Mesodermal cell (in vitro differentiated cells): Measurements from ENCODE around the gene SSH2.

Experiments used
- H3K27ac ChIP-seq: 2 replicates; pipeline ENCODE4 v1.7.0; 2013; ENCODE audit warnings: mild to moderate bottlenecking, low read depth, low read length, moderate library complexity; ENCODE audit not compliant: severe bottlenecking
- H3K36me3 ChIP-seq: 2 replicates; pipeline ENCODE4 v1.7.1; 2013; ENCODE audit warnings: mild to moderate bottlenecking, low read length, moderate library complexity; ENCODE audit not compliant: control insufficient read depth, insufficient read depth
- H3K4me1 ChIP-seq: one replicate; pipeline ENCODE4 v1.7.1; 2013; ENCODE audit warnings: mild to moderate bottlenecking, low read length; ENCODE audit not compliant: insufficient read depth, control insufficient read depth, poor library complexity, severe bottlenecking
- H3K4me3 ChIP-seq: 2 replicates; pipeline ENCODE4 v1.7.0; 2013; ENCODE audit warnings: low read length, control low read depth, mild to moderate bottlenecking; ENCODE audit not compliant: insufficient read depth, poor library complexity, severe bottlenecking; ENCODE audit errors: extremely low read depth
- H3K9me3 ChIP-seq: 2 replicates; pipeline ENCODE4 v1.7.1; 2013; ENCODE audit warnings: mild to moderate bottlenecking, low read length, moderate library complexity; ENCODE audit not compliant: control insufficient read depth
- WGBS, 2 experiments: methylation state at CpG; one replicate each; pipeline ENCODE4 v1.1.5; 2013; ENCODE audit warnings: missing lambda C conversion rate in 2 of 2; ENCODE audit not compliant: insufficient coverage in 2 of 2; 5-methylcytosine and 5-hydroxymethylcytosine counted together

The SSH2 gene

GRCh38 chr17:29758255-29758654 lies 171.8 kb downstream of the SSH2 start:
- H3K4me1 ChIP-seq = no peaks in the 10 kb centered on the region
- H3K4me3 ChIP-seq = no peak overlapping the region
- H3K36me3 ChIP-seq = peaks cover 15% of the 10 kb centered on the region
- H3K9me3 ChIP-seq = no peaks in the 10 kb centered on the region
- WGBS, 2 experiments = no CpG with 5 or more reads among the region's 2 CpGs
- no peak overlapping the region for H3K27ac ChIP-seq

- no peaks in the 10 kb centered on the region for H3K9me3 ChIP-seq
- no peaks in the 10 kb centered on the region for H3K4me1 ChIP-seq
- 100% methylated on average over 1 of the region's 4 CpGs; no CpG with 5 or more reads in 1 of the 2 experiments for WGBS, 2 experiments
- no peak overlapping the region for H3K27ac ChIP-seq
- no peak overlapping the region for H3K4me3 ChIP-seq
- peaks cover 19% of the 10 kb centered on the region for H3K36me3 ChIP-seq
Measured at GRCh38 chr17:29757788-29758187, 172.2 kb downstream of the SSH2 start.

- WGBS, 2 experiments = 100% methylated on average over 1 of the region's 2 CpGs; no CpG with 5 or more reads in 1 of the 2 experiments
- Histone ChIP-seq H3K4me3 (no peak overlapping the region), H3K9me3 (no peaks in the 10 kb centered on the region), H3K36me3 (peaks cover 21% of the 10 kb centered on the region), H3K27ac (no peak overlapping the region), H3K4me1 (no peaks in the 10 kb centered on the region)
Measured at GRCh38 chr17:29753845-29754439, 176.1 kb downstream of the SSH2 start.

- no peak overlapping the region for H3K27ac ChIP-seq
- no peak overlapping the region for H3K4me3 ChIP-seq
- peaks cover 13% of the 10 kb centered on the region for H3K36me3 ChIP-seq
- WGBS, 2 experiments = 100% methylated on average over 1 to 2 of the region's 5 CpGs
- no peaks in the 10 kb centered on the region for H3K4me1 ChIP-seq
- no peaks in the 10 kb centered on the region for H3K9me3 ChIP-seq
Measured at GRCh38 chr17:29749045-29749825, 180.8 kb downstream of the SSH2 start.

GRCh38 chr17:29748400-29748799 lies 181.6 kb downstream of the SSH2 start:
- H3K36me3 ChIP-seq = peaks cover 7% of the 10 kb centered on the region
- H3K4me3 ChIP-seq = no peak overlapping the region
- H3K4me1 ChIP-seq = no peaks in the 10 kb centered on the region
- H3K27ac ChIP-seq = no peak overlapping the region
- 100% methylated on average over 1 of the region's 1 CpG; no CpG with 5 or more reads in 1 of the 2 experiments for WGBS, 2 experiments
- H3K9me3 ChIP-seq = no peaks in the 10 kb centered on the region

- Histone ChIP-seq H3K4me1 (no peaks in the 10 kb centered on the region), H3K9me3 (no peaks in the 10 kb centered on the region), H3K4me3 (no peak overlapping the region), H3K27ac (no peak overlapping the region), H3K36me3 (no peaks in the 10 kb centered on the region)
- 100% methylated on average over 1 of the region's 1 CpG; no CpG with 5 or more reads in 1 of the 2 experiments for WGBS, 2 experiments
Measured at GRCh38 chr17:29747660-29748059, 182.4 kb downstream of the SSH2 start.

GRCh38 chr17:29746669-29747068 lies 183.4 kb downstream of the SSH2 start:
- Histone ChIP-seq H3K4me3 (no peak overlapping the region), H3K9me3 (no peaks in the 10 kb centered on the region), H3K27ac (no peak overlapping the region), H3K4me1 (peaks cover 3% of the 10 kb centered on the region), H3K36me3 (no peaks in the 10 kb centered on the region)
- WGBS, 2 experiments = no CpG with 5 or more reads among the region's 4 CpGs

GRCh38 chr17:29744121-29744520 lies 185.9 kb downstream of the SSH2 start:
- peaks cover 8% of the 10 kb centered on the region for H3K4me1 ChIP-seq
- H3K36me3 ChIP-seq = no peaks in the 10 kb centered on the region
- 74 to 98% methylated on average over 5 to 7 of the region's 10 CpGs for WGBS, 2 experiments

GRCh38 chr17:29742210-29742513 lies 187.9 kb downstream of the SSH2 start:
- Histone ChIP-seq H3K4me1 (peaks cover 8% of the 10 kb centered on the region), H3K27ac (no peak overlapping the region), H3K36me3 (no peaks in the 10 kb centered on the region), H3K4me3 (no peak overlapping the region), H3K9me3 (no peaks in the 10 kb centered on the region)
- WGBS, 2 experiments = 100% methylated on average over 1 to 2 of the region's 3 CpGs

More at GRCh38 chr17:29744121-29744520, 185.9 kb downstream of the SSH2 start:
- Histone ChIP-seq H3K27ac (no peak overlapping the region), H3K4me3 (no peak overlapping the region), H3K9me3 (no peaks in the 10 kb centered on the region)

GRCh38 chr17:29740017-29740416 lies 190.0 kb downstream of the SSH2 start:
- Histone ChIP-seq H3K27ac (peak overlapping the region; percentile 13), H3K4me3 (no peak overlapping the region), H3K4me1 (peaks cover 8% of the 10 kb centered on the region), H3K9me3 (no peaks in the 10 kb centered on the region), H3K36me3 (peaks cover 4% of the 10 kb centered on the region)
- 76 to 89% methylated on average over 3 to 4 of the region's 4 CpGs for WGBS, 2 experiments

GRCh38 chr17:29734640-29735039 lies 195.4 kb downstream of the SSH2 start:
- Histone ChIP-seq H3K9me3 (no peaks in the 10 kb centered on the region), H3K4me1 (peaks cover 19% of the 10 kb centered on the region), H3K27ac (no peak overlapping the region), H3K36me3 (peaks cover 9% of the 10 kb centered on the region), H3K4me3 (no peak overlapping the region)
